NCI-H345 (cell line): Measurements from ENCODE around the gene PAN3.
A peak's percentile ranks its signal among the peaks of the same experiment; 100 is the strongest.
"Not testable (repeated sequence)": the region's sequence is repeated elsewhere in the genome, so short reads cannot be mapped to it uniquely, and the experiment has no call there.

Source experiments
- DNase-seq: peaks from one replicate; lab custom pipeline; 2025; lab: John Stamatoyannopoulos, UW

Gene PAN3, protein sequence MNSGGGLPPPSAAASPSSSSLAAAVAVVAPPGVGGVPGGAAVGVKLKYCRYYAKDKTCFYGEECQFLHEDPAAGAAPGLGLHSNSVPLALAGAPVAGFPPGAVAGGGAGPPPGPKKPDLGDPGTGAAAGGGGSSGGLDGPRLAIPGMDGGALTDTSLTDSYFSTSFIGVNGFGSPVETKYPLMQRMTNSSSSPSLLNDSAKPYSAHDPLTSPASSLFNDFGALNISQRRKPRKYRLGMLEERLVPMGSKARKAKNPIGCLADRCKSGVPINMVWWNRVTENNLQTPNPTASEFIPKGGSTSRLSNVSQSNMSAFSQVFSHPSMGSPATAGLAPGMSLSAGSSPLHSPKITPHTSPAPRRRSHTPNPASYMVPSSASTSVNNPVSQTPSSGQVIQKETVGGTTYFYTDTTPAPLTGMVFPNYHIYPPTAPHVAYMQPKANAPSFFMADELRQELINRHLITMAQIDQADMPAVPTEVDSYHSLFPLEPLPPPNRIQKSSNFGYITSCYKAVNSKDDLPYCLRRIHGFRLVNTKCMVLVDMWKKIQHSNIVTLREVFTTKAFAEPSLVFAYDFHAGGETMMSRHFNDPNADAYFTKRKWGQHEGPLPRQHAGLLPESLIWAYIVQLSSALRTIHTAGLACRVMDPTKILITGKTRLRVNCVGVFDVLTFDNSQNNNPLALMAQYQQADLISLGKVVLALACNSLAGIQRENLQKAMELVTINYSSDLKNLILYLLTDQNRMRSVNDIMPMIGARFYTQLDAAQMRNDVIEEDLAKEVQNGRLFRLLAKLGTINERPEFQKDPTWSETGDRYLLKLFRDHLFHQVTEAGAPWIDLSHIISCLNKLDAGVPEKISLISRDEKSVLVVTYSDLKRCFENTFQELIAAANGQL

DNA sequence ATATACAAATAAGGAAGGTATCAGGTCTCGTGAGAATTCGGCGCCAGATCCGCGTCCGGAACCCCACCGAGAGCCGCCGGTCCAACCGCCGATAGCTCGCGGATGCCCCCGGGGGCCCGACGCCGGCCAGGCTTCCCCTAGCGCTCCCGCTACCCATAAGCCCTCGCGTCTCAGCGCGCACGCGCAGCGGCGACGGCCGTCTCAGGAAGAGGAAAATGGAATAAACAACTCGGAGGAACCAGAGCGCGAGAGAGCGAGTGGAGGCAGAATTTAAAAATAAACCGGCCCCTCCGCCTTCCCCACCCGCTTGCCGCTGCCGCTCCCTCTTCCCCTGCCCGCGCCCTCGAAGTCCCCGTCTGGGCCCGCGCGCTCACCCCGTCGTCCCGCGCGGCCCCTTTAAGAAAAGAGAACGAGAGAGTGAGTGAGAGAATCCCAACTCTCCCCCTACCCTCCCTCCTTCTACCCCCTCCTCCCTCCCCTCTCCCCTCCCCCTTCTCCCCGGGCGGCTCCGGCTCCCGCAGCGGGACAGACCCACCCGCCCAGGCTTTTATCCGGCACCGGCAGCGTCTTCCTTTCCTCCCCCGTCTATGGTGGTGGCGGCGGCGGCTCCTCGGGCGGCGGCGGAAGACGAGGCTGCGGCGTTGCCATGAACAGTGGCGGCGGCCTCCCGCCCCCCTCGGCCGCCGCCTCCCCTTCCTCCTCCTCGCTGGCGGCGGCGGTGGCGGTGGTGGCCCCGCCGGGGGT, at the start of gene PAN3:
Gene PAN3 (plus strand): TSS at position 534 of the 744 bp plus-strand sequence. CDS start 113 bp downstream, at position 647.
- peak; percentile 84 for DNase-seq

DNA sequence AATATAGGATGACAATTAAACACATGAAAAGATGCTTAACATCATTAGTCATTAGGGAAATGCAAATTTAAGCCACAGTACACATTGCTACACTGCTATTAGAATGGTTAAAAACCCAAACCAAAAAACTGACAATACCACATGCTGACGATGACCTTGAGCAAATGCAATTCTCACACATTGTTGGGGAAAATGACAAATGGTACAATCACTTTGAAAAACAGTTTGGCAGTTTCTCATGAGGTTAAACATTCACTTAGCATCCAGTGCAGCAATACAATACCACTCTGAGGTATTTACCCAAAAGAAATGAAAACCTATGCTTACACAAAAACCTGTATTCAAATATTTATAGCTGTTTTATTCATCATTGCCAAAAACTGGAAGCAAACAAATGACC, 49.3 kb upstream of the PAN3 start:
- DNase-seq: no peak

DNA sequence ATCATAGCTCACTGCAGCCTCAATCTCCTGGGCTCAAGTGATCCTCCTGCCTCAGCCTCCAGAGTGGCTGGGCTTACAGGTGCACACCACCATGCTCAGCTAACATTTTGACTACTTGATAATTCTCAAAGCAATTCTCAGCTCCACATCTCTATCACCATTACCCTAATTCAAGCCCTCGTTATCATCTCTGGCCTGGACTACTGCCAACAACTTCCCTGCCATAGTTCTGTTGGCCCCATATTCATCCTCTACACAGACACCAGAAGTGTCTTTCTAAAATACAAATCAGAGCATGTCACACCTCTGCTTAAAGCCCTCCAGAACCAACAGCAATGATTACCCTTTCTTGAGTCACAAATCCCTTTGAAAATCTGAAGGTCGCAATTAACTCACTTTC, 45.9 kb upstream of the PAN3 start:
- DNase-seq: no peak

DNA sequence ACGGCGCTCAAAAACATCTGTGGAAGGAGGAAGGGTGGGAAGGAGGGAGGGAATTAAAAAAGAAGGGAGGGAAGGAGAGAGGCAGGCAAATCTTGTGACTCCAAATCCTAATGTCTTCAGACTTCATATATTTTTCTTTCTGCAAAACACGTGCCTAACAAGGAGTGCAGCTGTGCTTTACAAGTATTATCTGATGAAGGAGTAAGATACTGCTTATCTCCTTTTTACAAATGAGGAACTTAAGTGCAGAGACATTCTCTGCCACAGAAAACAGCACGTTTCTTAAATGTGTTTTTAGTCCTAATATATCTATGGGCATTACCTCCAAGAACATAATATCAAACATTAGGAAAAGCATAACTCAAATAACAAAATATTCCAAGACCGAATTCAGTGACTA, 44.5 kb upstream of the PAN3 start:
- DNase-seq: no peak

DNA sequence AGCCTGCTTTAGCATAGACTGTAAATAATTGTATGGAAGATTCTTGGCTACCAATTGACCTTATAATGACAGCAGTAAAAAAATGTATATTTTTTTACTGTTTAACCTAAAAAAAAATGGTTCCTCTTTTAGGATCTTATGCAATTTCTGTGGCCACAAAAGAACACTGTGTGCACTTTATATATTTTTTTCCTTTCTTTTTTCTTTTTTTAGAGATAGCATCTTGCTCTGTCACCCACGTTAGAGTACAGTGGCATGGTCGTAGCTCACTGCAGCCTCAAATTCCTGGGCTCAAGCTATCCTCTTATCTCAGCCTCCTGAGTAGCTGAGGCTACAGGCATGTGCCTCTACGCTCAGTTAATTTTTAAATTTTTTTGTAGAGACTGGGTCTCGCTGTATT, 44.0 kb upstream of the PAN3 start:
- DNase-seq: no peak

DNA sequence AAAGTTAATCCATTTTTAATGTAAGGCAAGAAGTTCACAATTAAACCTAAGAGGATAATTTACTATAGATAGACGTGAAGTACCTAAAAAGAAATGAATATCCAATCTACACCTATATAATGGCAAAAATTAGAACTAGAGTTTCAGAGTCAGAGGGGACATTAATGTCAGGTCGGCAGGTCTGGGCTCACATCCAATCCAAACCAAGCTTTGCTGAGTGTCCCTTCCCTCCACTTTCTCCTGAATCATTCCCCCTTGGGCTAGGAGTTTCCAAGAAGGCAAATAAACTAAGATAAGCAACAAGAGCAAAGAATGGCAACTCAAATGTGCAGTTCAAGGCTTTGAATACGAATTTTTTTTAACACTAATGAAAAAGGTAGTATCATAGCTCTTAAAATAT, 40.8 kb upstream of the PAN3 start:
- no peak for DNase-seq

DNA sequence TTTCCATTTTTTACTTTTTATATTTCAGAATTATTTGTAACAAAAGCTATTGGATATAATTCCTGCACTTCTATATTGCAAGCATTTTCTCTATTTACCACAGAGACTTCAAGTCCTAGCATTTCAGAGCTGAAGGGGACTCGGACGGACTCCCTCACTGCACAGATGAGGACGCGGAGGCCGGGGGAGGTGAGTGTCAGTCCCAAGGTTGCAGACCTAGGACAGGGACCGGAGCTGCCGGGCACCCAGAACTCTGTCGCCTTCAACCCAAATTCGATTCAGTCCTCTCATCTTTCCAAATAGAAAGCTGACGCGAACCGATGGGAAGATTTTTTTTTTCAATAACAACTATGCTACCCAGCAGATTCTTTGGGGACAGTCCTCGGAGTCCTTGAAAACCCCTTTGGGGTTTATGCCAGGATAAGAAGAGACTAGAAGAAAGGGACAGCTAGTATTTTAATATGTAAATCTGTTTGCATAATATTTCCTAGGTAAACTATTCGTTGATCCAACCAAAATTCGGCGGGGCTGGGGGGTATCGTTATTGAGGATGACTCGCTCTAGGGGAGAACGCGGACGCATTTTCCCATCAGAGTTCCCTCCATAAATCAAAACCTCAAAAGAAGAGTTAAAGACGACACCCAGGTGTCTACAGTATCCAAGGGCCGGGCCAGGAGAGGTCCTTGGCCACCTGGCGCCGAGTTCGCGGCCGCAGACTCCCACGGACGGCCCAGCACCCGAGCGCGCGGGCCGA, 38.8 kb upstream of the PAN3 start:
- DNase-seq: no peak

DNA sequence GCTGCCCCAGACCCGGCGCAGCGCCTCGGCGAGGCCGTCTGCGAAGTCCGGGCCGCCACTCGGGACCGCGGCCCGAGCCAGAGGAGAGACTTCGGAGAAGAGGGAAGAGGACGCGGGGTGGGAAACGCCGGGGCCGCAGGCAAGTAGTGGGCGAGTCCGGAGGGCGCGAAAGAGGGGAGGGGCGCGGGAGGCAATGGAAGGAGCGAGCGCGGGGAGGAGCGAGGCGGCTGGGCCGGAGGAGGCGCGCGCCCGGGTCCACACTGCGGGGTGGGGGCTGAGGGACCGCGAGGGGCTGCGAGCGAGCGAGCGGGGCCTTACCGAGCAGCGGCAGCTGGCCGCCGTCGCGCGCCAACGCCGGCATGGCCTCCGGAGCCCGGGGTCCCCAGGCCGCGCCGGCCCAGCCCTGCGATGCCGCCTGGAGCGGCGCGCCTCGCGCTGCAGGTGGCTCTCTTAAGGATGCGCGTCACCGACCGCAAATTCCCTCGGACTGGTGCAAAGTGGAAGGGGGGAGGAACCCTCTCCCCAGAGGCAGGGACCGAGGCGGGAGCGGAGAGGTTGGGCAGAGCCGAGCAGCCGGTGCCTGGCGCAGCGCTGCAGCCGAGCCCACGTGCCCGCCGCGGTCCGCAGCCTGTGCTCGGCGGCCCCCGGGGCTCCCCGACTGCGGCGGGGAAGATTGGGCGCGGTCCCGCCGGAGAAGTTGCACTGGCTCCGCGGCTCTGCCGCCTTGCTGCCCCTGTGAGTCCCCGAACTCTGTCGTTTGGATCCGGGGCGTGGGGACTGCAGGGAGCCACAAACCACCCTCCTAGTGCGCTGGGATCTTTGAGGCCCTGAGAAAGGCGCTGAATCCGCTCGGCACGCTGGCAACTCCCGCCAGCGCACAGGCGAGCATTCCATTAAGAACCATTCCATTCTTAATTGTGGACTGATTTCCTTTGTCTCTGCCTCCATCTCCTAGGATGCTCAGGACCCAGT, 37.9 kb upstream of the PAN3 start, which contains the start of gene FLT3:
Gene FLT3 (minus strand): TSS at position 427 of the 972 bp plus-strand sequence. CDS start 66 bp downstream, at position 361.
- DNase-seq: peak; percentile 29

DNA sequence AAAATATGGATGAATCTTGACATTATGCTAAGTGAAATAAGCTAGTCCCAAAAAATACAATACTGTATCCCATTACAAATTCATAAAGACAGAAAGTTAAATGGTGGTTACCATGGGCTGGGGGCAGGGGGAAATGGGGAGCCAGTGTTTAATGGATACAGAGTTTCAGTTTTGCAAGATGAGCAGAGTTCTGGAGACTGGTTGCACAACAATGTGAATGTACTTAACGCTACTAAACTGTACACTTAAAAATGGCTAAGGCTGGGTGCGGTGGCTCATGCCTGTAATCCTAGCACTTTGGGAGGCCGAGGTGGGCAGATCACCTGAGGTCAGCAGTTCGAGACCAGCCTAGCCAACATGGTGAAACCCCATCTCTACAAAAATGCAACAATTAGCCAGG, 36.5 kb upstream of the PAN3 start:
- DNase-seq: not testable (repeated sequence)

DNA sequence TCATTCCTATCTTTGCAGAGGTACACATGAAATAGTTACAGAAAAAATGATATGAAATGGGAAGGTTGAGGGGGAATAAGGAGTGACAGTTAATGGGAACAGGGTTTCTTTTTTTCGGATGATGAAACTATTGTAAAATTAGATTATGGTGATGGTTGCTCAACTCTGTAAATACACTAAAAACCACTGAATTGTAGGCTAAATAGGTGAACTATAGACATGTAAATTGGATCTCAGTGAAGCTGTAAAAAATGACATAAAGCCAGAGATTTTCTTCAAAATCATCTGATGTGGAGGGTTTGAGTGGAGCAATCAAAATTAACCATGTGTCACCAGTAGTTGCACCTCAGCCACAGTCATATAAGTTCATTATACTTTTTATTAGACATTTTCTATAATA, 31.4 kb upstream of the PAN3 start:
- no peak for DNase-seq

DNA sequence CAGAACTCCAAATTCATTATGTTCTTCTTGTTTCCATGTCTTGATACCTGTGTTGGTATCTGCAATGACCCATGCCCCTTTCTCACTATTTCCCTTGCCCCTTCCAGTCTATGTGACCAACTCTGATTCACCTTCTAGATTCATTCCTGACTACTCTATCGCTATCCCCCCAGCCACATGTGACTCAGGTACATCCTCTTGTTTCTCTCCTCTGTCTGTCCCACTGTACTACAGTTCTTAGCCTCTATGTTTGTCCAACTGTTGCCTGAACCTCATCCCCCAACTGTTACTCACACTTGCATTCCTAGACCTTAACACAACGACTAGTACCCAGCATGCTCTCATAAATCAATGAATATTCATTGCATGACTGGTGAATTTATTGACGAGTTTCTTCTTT, 27.9 kb upstream of the PAN3 start:
- DNase-seq: no peak

DNA sequence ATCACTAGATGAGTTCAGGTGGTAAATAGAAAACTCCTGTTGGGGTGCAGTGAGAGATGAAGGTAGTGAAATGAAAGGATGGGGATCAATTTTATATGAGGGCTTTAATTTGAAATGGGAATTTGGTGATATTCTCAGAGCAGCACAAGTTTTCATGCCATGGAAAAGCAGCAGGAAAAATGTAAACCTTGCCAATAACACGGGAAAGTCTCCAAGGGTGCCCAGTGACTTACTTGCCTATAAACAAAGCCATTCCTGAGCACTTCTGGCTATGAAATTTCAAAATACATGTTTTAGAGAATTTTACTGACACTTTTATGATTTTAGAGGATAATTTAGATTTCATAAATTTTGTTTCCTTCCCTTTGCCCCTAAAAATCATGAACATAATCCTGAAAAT, 21.6 kb upstream of the PAN3 start:
- no peak for DNase-seq

DNA sequence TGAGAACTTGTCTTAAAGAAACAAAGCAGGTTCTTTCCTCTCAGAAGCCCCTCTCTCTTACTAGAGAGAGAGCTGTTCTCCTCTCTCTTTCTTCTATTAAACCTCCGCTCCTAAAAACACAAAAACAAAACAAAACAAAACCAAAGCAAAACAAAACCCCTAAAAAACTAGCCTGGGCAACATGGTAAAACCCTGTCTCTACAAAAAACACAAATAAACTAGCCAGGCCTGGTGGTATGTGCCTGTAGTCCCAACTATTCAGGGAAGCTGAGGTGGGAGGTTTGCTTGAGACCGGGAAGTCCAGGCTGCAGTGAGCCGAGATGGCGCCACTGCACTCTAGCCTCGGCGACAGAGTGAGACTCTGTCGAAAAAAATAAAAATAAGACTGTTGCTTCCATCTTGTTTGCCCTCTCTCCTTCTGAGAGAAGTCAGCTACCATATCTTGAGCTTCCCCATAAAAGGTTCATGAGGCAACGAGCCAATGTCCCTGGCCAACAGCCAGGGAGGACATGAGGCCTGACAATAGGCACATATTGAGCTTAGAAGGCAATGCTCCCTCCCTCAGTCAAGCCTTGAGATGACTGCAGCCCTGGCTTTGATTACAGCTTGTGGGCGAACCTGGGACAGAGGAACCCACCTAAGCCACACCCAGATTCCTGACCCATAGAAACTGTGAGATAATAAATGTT, 20.5 kb upstream of the PAN3 start:
- peak; percentile 2 for DNase-seq

DNA sequence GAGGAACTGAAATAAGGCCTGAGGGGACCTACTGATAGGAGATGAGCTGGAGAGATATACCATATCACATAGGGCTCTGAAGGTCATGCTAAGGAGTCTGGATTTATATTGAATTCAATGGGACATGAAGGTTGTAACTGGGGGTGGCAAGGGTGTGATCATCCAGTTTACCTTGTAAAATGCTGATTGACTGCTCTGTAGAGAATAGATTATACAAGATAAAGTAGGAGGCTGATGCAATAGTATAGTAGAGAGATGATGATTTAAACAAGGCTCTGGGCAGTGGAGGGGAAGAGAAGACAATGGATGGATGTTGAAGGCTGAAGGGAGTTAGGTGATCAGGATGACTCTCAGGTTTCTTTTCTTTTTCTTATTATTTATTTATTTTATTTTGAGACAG, 18.0 kb upstream of the PAN3 start:
- DNase-seq: no peak

DNA sequence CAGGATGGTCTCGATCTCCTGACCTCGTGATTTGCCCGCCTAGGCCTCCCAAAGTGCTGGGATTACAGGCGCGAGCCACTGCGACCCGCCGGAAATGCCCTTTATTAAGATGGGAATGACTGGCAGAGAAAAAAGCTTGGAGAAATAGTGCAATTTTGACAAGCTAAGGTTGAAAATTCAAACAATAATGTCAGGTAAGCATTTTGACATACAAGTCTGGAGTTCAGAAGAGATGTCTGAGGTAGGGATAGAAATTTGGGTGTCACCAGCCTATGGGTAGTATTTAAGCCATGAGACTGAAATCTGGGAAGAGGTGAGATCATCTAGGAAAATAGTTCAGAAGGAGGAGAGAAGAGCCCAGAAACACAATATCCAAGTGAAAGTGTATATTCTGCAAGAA, 17.1 kb upstream of the PAN3 start:
- no peak for DNase-seq

DNA sequence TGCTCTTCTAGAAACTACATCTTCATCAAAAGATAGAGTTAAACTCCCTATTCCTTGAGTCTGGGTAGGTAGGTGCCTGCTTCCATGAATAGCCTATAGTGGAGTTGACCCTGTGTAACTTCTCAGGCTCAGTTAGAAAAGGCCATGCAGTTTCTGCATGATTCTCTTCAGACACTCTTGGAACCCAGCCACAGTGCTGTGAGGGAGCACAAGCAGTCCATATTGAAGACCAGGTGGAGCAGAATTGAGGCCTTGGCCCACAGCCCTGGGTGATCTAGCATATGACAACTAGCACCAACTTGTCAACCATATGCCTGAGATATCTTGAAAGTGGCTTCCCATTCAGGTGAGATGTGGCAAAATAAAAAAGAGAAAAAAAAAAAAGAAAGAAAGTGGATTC, 10.3 kb upstream of the PAN3 start:
- no peak for DNase-seq

DNA sequence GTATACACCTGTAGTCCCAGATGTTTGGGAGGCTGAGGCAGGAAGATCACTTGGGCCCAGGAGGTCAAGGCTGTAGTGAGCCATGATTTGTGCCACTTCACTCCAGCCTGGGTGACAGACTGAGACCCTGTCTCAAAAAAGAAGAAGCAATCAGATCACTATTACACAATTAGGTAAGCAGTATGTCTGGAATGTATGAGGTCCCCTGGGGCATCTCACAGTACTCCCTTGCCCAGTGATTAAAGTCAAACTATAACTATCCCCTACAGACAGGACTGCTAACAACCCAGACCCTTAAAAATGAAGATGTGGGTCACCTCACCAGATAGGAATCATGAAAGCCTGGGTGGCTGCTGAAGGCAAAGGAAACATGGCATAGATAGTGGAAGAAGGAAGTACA, 9.4 kb upstream of the PAN3 start:
- DNase-seq: no peak

DNA sequence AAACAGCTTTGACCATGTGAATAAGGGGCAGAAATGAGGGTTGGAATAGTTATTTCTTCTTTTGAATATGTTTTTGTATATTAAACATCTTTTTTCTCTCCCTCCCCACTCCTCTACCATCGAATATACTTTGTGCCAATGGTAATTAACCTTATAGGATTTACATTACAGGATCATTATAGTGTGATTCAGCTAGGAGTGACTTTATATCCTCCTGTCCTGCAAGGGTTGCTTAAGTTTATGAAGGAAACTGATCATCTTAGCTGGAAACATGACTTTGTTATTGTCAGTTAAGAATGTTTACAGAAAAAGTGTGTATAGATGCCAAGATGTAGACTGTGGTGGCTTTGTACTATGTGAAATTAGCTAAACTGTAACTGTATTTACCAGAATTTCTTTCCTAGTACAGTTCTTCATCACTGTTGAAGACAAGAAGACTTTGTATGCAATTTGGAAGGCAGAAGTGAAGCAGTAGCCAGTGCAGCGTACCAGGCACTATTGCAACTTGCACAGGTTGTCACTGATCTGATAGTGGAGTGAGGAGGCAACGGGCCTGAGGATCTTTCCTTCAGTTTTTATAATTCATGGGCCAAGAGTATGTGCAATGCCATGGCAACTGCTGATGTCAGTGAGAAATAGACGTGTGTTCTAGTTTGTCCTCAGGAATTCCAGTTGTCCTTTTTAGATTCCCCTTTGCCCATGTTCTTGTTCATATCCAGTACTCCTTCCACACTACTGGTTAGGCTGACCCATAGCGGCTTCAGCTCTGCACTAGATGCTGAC, 8.2 kb upstream of the PAN3 start:
- no peak for DNase-seq

DNA sequence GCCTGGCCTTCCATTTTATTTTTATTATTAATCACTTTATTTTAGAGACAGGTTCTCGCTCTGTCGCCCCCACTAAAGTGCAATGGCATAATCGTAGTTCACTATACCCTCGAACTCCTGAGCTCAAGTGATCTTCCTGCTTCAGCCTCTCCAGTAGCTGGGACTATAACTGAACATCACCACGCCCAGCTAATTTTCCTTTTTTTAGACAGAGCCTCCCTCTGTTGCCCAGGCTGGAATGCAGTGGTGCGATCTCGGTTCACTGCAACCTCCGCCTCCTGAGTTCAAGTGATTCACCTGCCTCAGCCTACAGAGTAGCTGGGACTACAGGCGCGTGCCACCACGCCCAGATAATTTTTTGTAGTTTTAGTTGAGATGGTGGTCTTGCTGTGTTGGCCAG, 6.7 kb upstream of the PAN3 start:
- DNase-seq: no peak
